GM19099 (cell line): Measurements from ENCODE around the gene CYSLTR1.

ENCODE experiments used
- POLR2A ChIP-seq: IDR thresholded peaks from 3 replicates; pipeline ENCODE4 v1.6.1; 2011; ENCODE audit warnings: low read depth; ENCODE audit not compliant: insufficient read length; ENCODE audit errors: extremely low read depth

Gene CYSLTR1

DNA sequence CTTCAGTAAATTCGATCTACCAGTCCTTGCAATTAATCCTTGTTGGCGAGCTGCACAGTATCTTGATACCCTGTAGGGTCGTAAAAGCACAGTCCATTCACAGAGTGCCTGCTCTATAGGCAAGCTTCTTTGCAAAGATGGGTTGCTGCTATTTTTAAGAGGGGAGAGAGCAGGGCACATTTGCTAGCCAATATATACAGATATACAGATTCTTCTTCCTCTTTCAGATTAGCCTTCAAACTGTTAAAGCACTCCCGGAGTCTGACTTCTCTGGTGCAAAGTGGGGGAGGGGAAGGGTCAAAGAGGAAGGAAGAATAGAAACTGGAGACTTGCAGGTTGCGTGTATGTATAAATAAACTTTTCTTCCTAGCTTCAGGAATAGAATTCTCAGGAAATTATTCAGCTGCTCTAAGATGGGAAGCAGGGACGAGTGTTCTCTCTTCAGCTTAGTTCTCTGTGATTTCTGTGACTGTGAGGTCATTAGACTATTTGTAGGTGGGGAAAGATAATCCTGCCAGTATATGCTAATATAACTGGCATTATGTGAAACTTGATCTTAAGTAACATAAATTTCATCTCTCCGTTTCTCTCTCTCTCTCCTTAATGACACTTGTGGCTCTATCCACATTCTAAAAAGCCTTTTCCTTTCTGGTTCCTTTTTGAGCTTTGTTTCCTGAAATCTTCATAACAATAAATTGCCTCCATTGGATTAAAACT is at the start of gene CYSLTR1:
TSS of gene CYSLTR1 (minus strand) at position 242 of the 717 bp plus-strand sequence. CDS start 53,865 bp downstream, outside the sequence.
- no peak for TF ChIP-seq POLR2A

DNA sequence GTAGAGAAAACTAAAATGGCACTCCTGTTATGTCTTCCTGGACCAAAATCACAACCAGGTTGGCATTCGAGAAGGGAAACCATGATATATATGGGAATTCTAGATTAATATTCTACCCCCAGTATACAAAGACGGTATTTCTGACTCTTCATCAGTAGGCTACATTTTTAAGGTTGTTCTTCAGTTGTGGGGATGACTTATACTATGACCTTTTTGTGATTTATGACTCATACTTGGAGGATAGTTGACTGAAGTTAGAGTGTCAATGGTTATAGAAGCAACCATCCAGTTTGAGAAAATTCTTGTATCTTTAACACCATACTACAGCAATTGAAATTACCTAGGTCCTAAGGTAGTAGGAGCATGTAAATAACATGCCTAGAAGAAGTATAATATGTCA is 49.8 kb upstream of the CYSLTR1 start:
- no peak for TF ChIP-seq POLR2A

GRCh38 chrX:78375894-78376293 is 48.5 kb upstream of the CYSLTR1 start:
- no peak for TF ChIP-seq POLR2A

GRCh38 chrX:78366576-78366975 is 39.2 kb upstream of the CYSLTR1 start:
- no peak for TF ChIP-seq POLR2A

DNA sequence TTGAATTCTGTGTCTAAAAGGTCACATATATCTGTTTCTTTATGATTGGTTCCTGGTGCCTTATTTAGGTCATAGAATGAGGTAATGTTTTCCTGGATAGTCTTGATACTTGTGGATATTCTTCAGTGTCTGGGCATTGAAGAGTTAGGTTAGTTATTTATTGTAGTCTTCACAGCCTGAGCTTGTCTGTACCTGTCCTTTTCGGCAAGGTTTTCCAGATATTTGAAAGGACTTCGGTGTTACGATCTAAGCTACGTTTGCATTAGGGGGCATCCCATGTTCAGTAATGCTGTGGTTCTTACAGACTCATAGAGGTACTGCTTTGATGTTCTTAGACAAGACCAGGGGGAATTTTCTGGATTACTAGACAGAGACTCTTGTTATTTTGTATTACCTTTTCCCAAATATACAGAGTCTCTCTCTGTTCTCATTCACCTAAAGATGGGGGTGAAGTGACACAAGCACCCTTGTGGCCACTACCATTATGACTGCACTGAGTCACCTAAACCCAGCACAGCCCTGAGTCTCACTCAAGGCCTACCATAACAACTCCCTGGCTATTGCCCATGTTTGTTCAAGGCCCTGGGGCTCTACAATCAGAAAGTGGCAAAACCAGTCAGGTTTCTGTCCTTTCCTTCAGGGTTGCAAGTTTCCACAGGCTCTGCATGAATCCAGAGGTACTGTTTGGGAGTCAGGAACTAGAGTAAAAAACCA is 30.1 kb upstream of the CYSLTR1 start:
- no peak for TF ChIP-seq POLR2A

DNA sequence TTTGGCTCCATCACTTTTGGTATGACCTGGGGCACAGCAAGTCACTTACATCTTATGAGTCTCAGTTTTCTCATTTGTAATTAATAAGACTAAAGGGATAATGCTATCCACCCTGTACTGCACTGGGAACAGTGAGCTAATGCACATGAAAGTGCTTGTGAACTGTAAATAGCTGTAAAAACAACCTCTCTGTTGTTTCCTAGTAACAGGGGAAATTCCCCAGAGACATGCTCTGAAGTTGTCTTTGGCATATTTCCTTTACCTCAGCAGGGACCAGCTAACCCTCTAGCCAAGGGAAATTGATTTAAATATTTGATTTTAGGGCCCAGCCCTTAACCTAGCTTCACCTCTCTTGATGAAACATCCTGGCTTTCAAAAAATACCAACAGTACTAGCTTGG is 6.1 kb upstream of the CYSLTR1 start:
- TF ChIP-seq POLR2A, result no peak

- no peak for TF ChIP-seq POLR2A
Observed at GRCh38 chrX:78331708-78332107, 4.3 kb upstream of the CYSLTR1 start.

DNA sequence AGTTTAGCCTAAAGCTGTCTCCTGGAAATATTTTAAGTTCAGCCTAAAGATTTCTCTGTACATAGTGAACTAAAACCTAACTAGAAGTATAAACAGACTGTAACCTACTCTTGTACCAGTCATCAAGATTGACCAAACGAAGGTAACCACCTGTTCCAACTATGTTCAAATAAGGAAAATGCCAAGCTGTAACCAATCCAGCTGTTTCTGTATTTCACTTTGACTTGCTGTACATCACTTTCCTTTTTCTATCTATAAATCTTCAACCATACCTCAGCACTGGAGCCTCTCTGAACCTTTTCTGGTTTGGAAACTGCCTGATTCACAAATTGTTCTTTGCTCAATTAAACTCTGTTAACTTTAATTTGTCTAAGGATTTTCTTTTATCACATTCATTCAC is 3.1 kb upstream of the CYSLTR1 start:
- no peak for TF ChIP-seq POLR2A

- TF ChIP-seq POLR2A, result no peak
Observed at GRCh38 chrX:78330068-78330467, 2.7 kb upstream of the CYSLTR1 start.

DNA sequence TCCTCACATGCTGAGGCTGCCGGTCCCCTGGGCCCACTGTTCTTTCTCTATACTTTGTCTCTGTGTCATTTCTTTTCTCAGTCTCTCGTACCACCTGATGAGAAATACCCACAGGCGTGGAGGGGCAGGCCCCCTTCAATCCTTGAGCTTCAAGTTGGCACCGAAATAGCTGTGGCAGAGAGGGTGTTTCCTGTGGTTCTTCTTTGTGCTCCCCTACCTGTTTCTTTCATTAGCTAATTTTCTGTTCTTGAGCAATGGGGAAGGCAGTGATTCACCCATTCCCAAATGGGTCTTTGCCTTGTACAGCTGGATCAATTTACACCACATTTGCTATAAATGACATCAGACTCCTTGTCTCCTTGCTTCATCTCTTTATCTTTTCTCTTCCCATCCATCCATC is 2.1 kb upstream of the CYSLTR1 start:
- no peak for TF ChIP-seq POLR2A

GRCh38 chrX:78326401-78326800 is 1.0 kb downstream of the CYSLTR1 start:
- TF ChIP-seq POLR2A, result no peak

- TF ChIP-seq POLR2A, result no peak
Observed at GRCh38 chrX:78322863-78323262, 4.5 kb downstream of the CYSLTR1 start.

GRCh38 chrX:78321809-78322208 is 5.6 kb downstream of the CYSLTR1 start:
- TF ChIP-seq POLR2A, result no peak

DNA sequence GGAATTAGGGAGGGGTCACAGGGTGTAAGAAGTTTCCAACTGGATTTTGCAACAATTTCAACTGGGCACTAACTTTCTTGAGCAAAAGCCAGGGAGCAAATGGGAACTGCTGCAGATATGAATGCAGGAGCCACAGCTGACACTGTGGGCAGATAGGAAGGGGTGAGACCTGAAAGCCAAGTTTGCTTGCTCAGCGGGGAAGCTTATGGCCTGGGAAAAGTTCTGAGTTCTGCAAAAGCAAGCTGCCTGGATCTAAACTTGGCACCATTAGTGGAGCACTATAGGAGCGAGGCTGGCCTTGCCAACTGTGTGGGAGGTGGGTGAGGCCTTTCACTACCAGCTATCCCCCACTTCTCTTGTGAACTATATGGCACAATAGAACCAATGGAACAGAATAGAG is 11.1 kb downstream of the CYSLTR1 start:
- no peak for TF ChIP-seq POLR2A

GRCh38 chrX:78315745-78316144 is 11.7 kb downstream of the CYSLTR1 start:
- no peak for TF ChIP-seq POLR2A

DNA sequence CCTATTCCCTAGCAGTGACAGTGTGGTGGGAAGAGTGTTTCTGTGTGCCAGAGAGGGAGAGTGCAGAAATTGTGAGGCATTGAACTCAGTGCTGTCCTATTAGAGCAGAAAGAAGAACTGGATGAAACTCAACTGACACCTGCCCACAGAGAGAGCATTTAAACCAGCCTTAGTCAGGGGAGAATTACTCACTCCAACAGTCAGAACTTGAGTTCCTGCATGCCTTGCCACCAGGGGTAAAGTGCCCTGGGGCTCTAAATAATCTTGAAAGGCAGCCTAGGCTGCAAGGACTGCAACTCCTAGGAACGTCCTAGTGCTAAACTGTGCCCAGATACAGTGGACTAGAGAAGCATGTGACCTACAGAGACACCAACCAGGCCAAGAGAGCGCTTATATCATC is 12.8 kb downstream of the CYSLTR1 start:
- TF ChIP-seq POLR2A, result no peak
